Islet precursor cell (in vitro differentiated cells): ENCODE results near the gene MBD3L2B.
"Not testable (repeated sequence)": the region's sequence is repeated elsewhere in the genome, so short reads cannot be mapped to it uniquely, and the experiment has no call there.

Experiments
- DNase-seq: peaks from one replicate; pipeline ENCODE4 v3.0.0-alpha.2; 2018

MBD3L2B gene

DNA sequence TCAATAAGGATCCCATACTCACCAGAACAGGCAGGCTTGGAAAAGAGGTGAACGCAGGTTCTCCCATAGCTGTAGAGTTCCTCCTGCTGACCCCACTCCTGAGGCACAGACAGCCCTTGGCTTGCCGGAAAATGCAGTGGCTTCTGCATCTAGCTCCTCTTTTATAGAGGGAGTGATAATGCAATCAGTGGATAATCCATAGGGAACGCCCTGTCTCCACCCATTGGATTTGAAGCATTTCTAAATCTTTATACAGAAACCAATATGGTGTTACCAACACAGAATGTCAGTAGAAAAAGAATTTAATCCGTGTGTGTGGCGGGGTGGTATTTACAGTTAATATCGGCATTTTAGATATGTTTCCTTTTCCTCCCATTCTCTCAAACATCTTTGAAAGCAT, at the start of gene MBD3L2B:
Gene MBD3L2B, minus strand, starts transcription at position 101 of the 400 bp plus-strand sequence. Its CDS starts 34 bp downstream, at position 67.
- DNase-seq, result not testable (repeated sequence)

DNA sequence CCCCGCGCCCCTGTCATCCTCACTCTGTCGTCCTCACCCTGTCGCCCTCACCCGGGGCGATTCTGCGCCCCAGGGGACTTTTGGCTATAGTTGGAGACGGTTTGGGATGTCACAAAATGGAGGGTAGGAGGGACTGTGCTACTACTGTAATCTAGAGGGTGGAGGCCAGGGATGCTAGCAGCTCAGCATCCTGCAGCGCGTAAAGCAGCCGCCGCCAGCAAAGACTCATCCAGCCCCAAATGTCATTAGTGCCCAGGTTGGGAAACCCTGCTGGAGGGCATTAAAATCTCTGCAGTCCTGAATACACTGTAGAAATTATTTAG, 48.6 kb upstream of the MBD3L2B start:
- no peak for DNase-seq

DNA sequence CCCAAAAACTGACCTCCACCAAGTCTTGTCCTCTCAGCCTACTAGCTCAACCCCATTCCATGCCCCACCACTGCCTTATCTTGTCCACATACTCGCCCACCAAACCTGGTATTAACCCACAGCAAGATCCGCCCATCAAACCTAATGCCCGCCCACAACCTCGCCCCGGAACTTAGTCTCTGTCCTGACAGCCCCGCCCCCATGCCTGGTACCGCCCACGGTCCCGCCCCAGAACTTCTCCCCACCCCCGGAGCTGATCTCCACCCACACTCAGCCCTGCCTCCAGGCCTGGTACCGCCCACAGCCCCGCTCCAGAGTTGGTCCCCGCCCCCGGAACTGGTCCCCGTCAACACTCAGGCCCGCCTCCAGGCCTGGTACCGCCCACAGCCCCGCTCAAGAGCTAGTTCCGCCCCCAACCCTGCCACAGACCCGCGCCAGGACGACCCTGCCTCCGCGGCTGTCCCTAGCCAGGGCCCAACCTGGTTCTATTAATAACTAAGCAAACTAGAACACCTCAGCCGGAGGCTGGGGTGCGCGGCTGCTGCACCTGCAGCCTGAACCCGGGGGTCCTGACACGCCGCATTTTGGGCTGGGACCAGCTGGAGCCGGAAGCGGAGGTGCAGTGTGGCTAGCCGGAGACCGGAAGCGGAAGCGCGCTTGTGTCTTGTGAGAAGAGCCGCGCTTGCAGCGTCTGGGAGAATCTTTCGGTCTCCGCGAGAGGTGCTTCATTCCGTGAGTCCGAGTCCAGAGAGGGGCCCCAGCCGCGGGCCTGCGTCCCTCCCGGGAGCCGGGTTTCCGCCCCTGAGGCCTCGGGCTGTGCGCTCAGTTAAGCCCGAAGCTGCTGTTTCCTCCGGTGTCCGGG, 48.0 kb upstream of the MBD3L2B start, which contains the start of gene ZNF557:
Gene ZNF557, plus strand, starts transcription at position 662 of the 862 bp plus-strand sequence. CDS start 5,372 bp downstream, outside the sequence.
- peak; percentile 99 for DNase-seq

DNA sequence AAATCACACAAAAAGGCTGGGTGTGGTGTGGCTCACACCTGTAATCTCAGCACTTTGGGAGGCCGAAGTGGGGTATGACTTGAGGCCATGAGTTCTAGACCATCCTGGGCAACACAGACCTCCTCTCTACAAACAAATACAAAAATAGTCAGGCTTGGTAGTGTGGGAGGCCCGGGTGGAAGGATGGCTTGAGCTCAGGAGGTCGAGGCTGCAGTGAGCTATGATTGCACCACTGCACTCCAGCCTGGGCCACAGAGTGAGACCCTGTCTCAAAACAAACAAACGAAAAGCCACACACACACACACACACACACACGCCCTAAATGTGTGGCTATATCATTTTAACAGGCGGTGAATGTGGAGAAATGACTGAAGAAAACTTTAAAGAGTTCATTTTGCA, 47.4 kb upstream of the MBD3L2B start:
- DNase-seq, result peak; percentile 10

DNA sequence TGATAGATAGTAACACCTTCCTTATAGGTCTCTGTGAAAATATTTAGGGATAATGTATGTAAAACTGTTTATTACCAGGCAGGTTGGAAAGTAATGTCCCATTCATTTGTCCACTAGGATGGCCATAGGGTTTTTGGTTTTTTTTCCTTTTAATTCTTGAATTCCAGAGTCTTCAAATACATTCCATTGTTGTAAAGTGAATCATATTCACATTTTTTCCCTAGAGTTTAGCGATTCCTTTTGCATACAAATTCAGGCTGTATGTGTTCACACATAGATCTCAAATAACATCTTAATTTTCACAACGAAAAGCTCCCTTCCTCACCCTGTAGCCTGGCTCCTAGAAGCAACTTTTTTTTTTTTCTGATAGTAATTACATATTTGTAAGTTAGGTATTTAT, 46.5 kb upstream of the MBD3L2B start:
- DNase-seq, result no peak

DNA sequence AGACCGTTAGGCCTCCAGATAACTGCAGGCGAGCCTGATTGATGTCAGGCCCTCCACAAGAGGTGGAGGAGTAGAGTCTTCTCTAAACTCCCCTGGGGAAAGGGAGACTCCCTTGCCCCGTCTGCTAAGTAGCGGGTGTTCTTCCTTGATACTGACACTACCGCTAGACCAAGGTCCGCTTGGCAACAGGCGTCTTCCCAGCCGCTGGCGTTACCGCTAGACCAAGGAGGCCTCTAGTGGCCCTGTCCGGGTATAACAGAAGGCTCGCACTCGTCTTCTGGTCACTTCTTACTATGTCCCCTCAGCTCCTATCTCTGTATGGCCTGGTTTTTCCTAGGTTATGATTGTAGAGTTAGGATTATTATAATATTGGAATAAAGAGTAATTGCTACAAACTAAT, 45.9 kb upstream of the MBD3L2B start:
- DNase-seq, result peak; percentile 57

DNA sequence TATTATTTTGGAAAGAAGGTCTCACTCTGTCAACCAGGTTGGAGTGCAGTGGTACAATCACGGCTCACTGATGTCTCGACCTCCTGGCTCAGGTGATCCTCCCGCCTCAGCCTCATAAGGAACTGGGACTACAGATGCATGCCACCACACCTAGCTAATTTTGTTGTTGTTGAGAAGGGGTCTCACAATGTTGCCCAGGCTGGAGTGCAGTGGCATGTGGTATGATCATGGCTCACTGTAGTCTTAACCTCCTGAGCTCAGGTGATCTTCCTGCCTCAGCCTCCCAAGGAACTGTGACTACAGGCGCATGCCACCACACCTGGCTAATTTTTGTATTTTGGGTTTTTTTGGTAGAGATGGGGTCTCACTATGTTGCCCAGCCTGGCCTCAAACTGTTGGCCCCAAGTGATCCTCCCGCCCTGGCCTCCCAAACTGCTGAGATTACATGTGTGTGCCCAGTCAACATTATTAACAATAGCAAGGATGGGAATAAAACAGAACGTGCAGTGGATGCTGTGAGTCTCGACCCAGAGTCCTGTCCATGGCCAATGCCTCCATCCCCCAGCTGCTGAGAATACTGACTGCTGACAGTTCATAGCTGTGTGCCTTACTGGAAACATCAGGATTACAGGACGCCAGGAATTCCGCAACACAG, 42.7 kb upstream of the MBD3L2B start:
- DNase-seq, result peak; percentile 29

DNA sequence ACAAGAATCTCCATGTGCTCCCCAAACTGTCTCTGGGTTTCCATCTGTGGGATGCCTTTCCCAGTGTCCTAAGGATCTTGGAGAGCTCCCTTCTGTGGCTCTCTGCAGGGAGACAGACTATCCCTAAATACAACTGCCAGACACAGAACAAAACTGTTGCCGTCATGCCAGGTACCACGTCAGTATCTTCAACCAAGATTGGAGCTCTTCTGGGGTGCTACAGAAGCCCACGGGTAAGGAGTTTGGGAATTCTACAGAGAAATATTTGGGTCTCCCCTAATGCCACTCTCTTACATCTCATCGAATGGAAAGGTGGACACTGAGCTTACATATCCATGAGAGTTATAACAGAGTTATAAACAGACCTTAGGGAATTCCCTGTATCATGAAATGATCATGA, 42.1 kb upstream of the MBD3L2B start:
- peak; percentile 4 for DNase-seq

DNA sequence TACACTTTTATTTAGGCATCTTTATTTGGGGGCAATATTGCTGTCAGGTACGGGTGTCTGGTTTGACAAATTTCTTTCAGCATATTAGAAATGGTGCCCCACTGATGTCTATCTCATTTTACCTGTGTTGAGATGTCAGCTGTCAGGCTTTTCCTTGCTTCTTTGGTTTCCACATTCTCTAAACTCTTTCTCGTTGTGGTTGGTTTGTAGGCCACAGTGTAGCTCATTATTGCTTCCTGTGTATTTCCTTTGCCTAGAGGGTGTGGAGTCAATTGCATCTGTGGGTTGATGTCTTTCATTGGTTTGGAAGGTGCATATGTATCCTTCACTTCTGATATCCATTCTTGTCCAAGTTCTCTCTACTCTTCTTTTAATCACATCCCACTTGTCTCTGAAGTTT, 38.7 kb upstream of the MBD3L2B start:
- DNase-seq, result not testable (repeated sequence)

DNA sequence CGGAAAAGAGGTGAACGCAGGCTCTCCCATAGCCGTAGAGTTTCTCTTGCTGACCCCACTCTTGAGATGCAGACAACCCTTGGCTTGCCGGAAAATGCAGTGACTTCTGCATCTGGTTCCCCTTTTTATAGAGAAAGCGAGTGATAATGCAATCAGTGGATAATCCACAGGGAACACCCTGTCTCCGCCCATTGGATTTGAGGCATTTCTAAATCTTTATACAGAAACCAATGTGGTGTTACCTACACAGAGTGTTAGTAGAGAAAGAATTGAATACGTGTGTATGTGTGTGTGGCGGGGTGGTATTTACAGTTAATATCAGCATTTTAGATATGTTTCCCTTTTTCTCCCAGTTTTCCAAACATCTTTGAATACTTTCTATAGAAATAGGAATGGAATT, 37.3 kb upstream of the MBD3L2B start, which contains the start of gene MBD3L3:
Gene MBD3L3, minus strand, starts transcription at position 101 of the 400 bp plus-strand sequence. Its CDS starts 71 bp downstream, at position 30.
- DNase-seq, result not testable (repeated sequence)

DNA sequence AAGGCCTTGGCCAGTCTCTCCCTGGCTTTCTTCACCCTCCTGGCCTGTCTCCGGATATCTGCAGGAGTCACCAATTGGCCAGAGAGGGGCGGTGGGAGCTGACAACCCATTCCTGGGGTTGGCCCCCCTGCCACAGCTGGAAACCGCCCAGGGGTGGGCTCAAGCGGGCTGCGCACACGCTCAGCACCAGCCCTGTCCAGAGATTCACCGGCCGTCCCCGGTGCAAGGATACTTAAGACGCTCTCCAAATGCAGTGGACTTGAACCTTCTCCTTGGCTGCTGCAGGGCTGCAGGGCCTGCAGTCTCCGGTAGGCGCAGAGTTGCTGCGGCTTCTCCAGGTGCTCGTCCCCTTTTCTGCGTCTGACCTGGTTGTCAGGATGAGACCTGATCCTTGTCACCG, 35.1 kb upstream of the MBD3L2B start:
- DNase-seq, result not testable (repeated sequence)

DNA sequence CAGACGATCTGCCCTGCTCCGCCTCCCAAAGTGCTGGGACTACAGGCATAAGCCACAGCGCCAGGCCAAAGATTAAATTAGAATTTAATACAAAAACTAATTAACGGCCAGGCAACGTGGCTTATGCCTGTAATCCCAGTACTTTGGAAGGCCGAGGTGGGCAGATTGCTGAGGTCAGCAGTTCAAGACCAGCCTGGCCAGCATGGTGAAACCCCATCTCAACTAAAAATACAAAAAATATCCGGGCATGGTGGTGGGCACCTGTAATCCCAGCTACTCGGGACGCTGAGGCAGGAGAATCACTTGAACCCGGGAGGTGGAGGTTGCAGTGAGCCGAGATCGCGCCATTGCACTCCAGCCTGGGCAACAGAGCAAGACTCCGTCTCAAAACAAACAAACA, 34.4 kb upstream of the MBD3L2B start:
- DNase-seq, result not testable (repeated sequence)

DNA sequence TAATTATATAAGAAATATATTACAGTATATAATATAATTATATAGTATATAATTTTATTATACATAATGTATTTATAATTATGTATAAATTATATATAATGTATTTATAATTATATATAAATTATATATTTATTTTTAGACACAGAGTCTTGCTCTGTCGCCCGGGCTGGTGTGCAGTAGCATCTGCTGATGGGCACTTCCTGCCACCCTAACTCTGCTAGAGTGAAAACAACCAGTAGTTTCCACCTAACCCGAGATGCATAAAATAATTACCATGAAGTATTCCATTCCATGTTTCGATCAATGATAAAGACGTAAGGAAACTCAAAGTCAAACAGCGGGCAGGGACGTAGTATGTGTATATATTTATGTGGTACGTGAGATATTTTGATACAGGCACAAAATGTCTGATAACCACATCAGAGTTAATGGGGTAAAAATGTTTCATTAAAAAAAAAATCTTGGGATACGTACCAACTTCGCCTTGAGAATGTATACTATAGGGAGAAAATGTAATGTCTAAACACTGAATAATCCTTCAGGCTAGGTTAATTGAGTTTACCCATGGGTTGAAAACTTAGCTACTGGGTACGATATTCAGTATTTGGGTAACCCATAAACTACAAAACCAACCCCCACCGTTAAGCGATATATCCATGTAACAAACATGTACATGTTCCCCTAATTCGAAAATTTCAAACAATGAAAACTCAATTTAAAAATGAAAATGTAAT, 33.6 kb upstream of the MBD3L2B start:
- DNase-seq, result not testable (repeated sequence)

DNA sequence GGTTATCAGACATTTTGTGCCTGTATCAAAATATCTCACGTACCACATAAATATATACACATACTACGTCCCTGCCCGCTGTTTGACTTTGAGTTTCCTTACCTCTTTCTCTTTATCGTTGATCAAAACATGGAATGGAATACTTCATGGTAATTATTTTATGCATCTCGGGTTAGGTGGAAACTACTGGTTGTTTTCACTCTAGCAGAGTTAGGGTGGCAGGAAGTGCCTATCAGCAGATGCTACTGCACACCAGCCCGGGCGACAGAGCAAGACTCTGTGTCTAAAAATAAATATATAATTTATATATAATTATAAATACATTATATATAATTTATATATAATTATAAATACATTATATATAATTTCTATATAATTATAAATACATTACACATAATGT, 31.7 kb upstream of the MBD3L2B start:
- not testable (repeated sequence) for DNase-seq

DNA sequence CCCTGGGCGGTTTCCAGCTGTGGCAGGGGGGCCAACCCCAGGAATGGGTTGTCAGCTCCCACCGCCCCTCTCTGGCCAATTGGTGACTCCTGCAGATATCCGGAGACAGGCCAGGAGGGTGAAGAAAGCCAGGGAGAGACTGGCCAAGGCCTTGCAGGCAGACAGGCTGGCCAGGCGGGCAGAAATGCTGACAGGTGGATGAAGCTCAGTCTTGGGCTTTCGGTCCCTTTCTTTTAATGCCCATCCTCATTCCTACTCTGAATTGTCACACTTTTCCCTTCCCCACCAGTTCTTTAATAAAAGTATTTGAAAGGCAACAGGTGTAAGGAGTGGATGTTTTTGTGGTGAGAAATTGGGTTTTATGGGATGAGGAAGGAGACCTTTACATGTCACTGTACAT, 30.2 kb upstream of the MBD3L2B start:
- DNase-seq, result not testable (repeated sequence)

DNA sequence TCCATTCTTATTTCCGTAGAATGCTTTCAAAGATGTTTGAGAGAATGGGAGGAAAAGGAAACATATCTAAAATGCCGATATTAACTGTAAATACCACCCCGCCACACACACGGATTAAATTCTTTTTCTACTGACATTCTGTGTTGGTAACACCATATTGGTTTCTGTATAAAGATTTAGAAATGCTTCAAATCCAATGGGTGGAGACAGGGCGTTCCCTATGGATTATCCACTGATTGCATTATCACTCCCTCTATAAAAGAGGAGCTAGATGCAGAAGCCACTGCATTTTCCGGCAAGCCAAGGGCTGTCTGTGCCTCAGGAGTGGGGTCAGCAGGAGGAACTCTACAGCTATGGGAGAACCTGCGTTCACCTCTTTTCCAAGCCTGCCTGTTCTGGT, 27.8 kb upstream of the MBD3L2B start, which contains the start of gene MBD3L2:
Gene MBD3L2, plus strand, starts transcription at position 301 of the 400 bp plus-strand sequence. Its CDS starts 53 bp downstream, at position 354.
- not testable (repeated sequence) for DNase-seq

DNA sequence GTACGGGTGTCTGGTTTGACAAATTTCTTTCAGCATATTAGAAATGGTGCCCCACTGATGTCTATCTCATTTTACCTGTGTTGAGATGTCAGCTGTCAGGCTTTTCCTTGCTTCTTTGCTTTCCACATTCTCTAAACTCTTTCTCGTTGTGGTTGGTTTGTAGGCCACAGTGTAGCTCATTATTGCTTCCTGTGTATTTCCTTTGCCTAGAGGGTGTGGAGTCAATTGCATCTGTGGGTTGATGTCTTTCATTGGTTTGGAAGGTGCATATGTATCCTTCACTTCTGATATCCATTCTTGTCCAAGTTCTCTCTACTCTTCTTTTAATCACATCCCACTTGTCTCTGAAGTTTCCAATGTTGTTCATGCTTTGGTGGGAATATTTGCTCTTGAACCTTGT, 20.3 kb upstream of the MBD3L2B start:
- not testable (repeated sequence) for DNase-seq

DNA sequence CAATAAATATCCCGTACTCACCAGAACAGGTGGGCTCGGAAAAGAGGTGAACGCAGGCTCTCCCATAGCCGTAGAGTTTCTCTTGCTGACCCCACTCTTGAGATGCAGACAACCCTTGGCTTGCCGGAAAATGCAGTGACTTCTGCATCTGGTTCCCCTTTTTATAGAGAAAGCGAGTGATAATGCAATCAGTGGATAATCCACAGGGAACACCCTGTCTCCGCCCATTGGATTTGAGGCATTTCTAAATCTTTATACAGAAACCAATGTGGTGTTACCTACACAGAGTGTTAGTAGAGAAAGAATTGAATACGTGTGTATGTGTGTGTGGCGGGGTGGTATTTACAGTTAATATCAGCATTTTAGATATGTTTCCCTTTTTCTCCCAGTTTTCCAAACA, 18.8 kb upstream of the MBD3L2B start, which contains the start of gene MBD3L4:
Gene MBD3L4, minus strand, starts transcription at position 101 of the 400 bp plus-strand sequence. Its CDS starts 35 bp downstream, at position 66.
- not testable (repeated sequence) for DNase-seq

DNA sequence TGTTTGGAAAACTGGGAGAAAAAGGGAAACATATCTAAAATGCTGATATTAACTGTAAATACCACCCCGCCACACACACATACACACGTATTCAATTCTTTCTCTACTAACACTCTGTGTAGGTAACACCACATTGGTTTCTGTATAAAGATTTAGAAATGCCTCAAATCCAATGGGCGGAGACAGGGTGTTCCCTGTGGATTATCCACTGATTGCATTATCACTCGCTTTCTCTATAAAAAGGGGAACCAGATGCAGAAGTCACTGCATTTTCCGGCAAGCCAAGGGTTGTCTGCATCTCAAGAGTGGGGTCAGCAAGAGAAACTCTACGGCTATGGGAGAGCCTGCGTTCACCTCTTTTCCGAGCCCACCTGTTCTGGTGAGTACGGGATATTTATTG, 9.0 kb upstream of the MBD3L2B start, which contains the start of gene MBD3L5:
Gene MBD3L5, plus strand, starts transcription at position 301 of the 400 bp plus-strand sequence. Its CDS starts 34 bp downstream, at position 335.
- not testable (repeated sequence) for DNase-seq

DNA sequence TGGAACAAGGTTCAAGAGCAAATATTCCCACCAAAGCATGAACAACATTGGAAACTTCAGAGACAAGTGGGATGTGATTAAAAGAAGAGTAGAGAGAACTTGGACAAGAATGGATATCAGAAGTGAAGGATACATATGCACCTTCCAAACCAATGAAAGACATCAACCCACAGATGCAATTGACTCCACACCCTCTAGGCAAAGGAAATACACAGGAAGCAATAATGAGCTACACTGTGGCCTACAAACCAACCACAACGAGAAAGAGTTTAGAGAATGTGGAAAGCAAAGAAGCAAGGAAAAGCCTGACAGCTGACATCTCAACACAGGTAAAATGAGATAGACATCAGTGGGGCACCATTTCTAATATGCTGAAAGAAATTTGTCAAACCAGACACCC, 7.6 kb upstream of the MBD3L2B start:
- not testable (repeated sequence) for DNase-seq

DNA sequence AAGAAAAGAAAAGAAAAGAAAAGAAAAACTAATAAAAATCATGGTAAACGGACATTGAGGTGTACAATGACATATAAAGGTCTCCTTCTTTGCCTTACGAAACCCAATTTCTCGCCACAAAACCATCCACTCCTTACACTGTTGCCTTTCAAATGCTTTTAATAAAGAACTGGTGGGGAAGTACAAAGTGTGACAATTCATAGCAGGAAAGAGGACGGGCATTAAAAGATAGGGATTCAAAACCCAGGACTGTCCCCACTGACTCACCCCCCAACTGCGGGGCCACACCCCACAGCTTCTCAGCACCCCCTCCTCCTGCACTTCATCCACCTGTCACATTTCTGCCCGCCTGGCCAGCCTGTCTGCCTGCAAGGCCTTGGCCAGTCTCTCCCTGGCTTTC, 2.4 kb downstream of the MBD3L2B start:
- DNase-seq, result peak; percentile 2

DNA sequence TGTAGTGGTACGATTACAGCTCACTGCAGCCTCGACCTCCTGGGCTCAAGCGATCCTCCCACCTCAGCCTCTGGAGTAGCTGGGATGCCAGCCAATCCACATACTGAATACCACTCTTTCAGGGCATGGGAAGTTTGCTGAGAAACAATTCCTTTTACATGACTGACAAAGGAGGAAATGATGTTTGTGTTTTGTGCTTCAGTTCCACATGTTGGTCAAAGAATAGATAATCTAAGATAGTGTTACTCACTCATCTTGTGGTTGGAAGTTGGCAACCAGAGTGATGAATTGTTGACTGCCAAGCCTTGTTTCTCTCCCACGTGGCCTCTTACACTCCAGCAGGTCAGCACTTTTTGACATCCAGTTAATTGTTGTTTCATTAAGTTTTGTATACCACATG, 7.6 kb downstream of the MBD3L2B start:
- DNase-seq, result no peak
